GM10266 (cell line): ENCODE data around the gene NKX3-2.

Source experiments
- DNase-seq: peaks from one replicate; pipeline ENCODE4 v3.0.0; 2012; ENCODE audit errors: extremely low spot score
- CTCF ChIP-seq: IDR thresholded peaks from 2 replicates; pipeline ENCODE4 v1.5.1; 2012; ENCODE audit warnings: mild to moderate bottlenecking, low read depth; ENCODE audit not compliant: control insufficient read depth, insufficient read depth; ENCODE audit errors: missing control alignments

NKX3-2 gene

GRCh38 chr4:13540446-13541175, 3.7 kb downstream of the NKX3-2 start:
- no peak for TF ChIP-seq CTCF
- DNase-seq, result peak; percentile 26

- DNase-seq, result peak; percentile 13
- no peak for TF ChIP-seq CTCF
Observed at GRCh38 chr4:13539619-13540445, 4.5 kb downstream of the NKX3-2 start.

- DNase-seq, result peak; percentile 17
- TF ChIP-seq CTCF, result no peak
Observed at GRCh38 chr4:13539047-13539618, 5.2 kb downstream of the NKX3-2 start.

GRCh38 chr4:13538427-13538973, 5.8 kb downstream of the NKX3-2 start:
- TF ChIP-seq CTCF, result no peak
- peak; percentile 11 for DNase-seq

- DNase-seq, result peak; percentile 20
- TF ChIP-seq CTCF, result no peak
Observed at GRCh38 chr4:13537832-13538177, 6.5 kb downstream of the NKX3-2 start.

GRCh38 chr4:13537011-13537831, 7.1 kb downstream of the NKX3-2 start:
- DNase-seq, result peak; percentile 16
- TF ChIP-seq CTCF, result no peak
